Superior temporal gyrus (tissue), 1 donor: ENCODE measurements around the gene DSCAM.

ENCODE experiments used
- DNase-seq: peaks from one replicate; pipeline ENCODE4 v3.0.0-alpha.2; 2016; ENCODE audit errors: extremely low spot score

DSCAM gene

GRCh38 chr21:40134731-40135492, 712.0 kb downstream of the DSCAM start:
- DNase-seq: no peak

GRCh38 chr21:40130476-40130875, 716.5 kb downstream of the DSCAM start:
- no peak for DNase-seq

GRCh38 chr21:40129809-40130208, 717.1 kb downstream of the DSCAM start:
- no peak for DNase-seq

GRCh38 chr21:40128891-40129290, 718.1 kb downstream of the DSCAM start:
- no peak for DNase-seq

- DNase-seq: peak; percentile 79
These were observed 725.9 kb downstream of the DSCAM start for GRCh38 chr21:40120940-40121575.

- no peak for DNase-seq
These were observed 728.4 kb downstream of the DSCAM start for GRCh38 chr21:40118527-40118926.

- DNase-seq: no peak
These were observed 729.7 kb downstream of the DSCAM start for GRCh38 chr21:40117236-40117635.

GRCh38 chr21:40115775-40116174, 731.2 kb downstream of the DSCAM start:
- DNase-seq: no peak

GRCh38 chr21:40102682-40103081, 744.3 kb downstream of the DSCAM start:
- no peak for DNase-seq

- DNase-seq: no peak
These were observed 747.1 kb downstream of the DSCAM start for GRCh38 chr21:40099809-40100208.

- DNase-seq: no peak
These were observed 751.5 kb downstream of the DSCAM start for GRCh38 chr21:40095477-40095876.

GRCh38 chr21:40080385-40080784, 766.6 kb downstream of the DSCAM start:
- no peak for DNase-seq

- no peak for DNase-seq
These were observed 772.2 kb downstream of the DSCAM start for GRCh38 chr21:40074710-40075109.

- DNase-seq: no peak
These were observed 772.8 kb downstream of the DSCAM start for GRCh38 chr21:40074198-40074597.

GRCh38 chr21:40073642-40074041, 773.3 kb downstream of the DSCAM start:
- DNase-seq: no peak

GRCh38 chr21:40070871-40071270, 776.1 kb downstream of the DSCAM start:
- DNase-seq: no peak

GRCh38 chr21:40067751-40068150, 779.2 kb downstream of the DSCAM start:
- DNase-seq: peak; percentile 61

GRCh38 chr21:40066221-40066620, 780.7 kb downstream of the DSCAM start:
- DNase-seq: no peak

GRCh38 chr21:40060083-40060677, 786.8 kb downstream of the DSCAM start:
- no peak for DNase-seq

- DNase-seq: peak; percentile 63
These were observed 789.6 kb downstream of the DSCAM start for GRCh38 chr21:40057331-40057730.

GRCh38 chr21:40056031-40056430, 790.9 kb downstream of the DSCAM start:
- DNase-seq: no peak

GRCh38 chr21:40054403-40054802, 792.6 kb downstream of the DSCAM start:
- no peak for DNase-seq

GRCh38 chr21:40053007-40053406, 794.0 kb downstream of the DSCAM start:
- DNase-seq: peak; percentile 78
